NCI-H748 treated with DMSO at 0.1 percent for 48 hours (cell line): ENCODE measurements around the gene NCCRP1.

Experiments
- DNase-seq: peaks from one replicate; lab custom pipeline; 2025; lab: John Stamatoyannopoulos, UW

The NCCRP1 gene

GRCh38 chr19:39246951-39247669, 50.3 kb downstream of the NCCRP1 start:
- no peak for DNase-seq

- DNase-seq = no peak
Measured at GRCh38 chr19:39247701-39248664, 51.2 kb downstream of the NCCRP1 start.

DNA sequence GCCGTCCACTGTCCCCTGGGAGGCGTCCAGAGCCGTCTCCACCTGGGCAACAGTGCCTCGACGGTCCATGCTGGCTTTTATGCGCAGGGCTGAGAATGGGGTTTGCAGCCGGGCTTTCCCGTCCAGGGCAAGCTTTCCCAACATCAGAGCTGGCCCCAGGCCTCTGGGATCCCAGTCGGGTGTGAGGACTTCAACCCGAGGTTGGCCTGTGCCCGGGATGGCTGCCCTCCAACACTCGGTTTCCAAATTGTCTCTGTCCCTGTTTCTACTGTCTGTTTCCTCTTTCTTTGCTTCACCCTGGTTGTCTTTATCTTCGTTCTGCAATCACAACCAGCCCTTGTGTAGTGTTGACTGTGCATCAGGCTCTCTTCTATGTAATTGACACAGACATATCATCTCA, 52.0 kb downstream of the NCCRP1 start, which contains the start of gene IFNL4:
Gene IFNL4 (minus strand): TSS at position 51 of the 400 bp plus-strand sequence.
- no peak for DNase-seq

GRCh38 chr19:39251081-39251480, 54.3 kb downstream of the NCCRP1 start:
- no peak for DNase-seq
